Peyer's patch (tissue), 4 donors: ENCODE data around the gene SH3D21. TPM values are rescaled to one million over a fixed set of nuclear protein-coding genes. Genes with fewer than 3 reads are reported as not detected.

ENCODE experiments used
- DNase-seq, 3 donors: peaks; one replicate each; pipeline ENCODE4 v3.0.0-alpha.2; 2017 to 2019
- H3K27ac ChIP-seq, 4 donors: fragments of 200-600 bp; sonication (generic); one replicate each; pipeline ENCODE4 v1.5.1; 2016 to 2019
- H3K27me3 ChIP-seq, 2 donors: fragments of 200-600 bp; sonication (generic); one replicate each; pipeline ENCODE4 v1.5.1; 2019
- H3K36me3 ChIP-seq, 3 donors: fragments of 200-600 bp; sonication (generic); one replicate each; pipeline ENCODE4 v1.5.1; 2016 to 2019
- H3K4me1 ChIP-seq, 4 donors: fragments of 200-600 bp; sonication (generic); one replicate each; pipeline ENCODE4 v1.5.1; 2016 to 2019
- H3K4me3 ChIP-seq, 4 donors: fragments of 200-600 bp; sonication (generic); 1 replicate in 3 of 4; 2 replicates in 1 of 4; pipeline ENCODE4 v1.5.1; 2016 to 2019; ENCODE audit warnings: mild to moderate bottlenecking in 1 of 4
- H3K9me3 ChIP-seq, 4 donors: fragments of 200-600 bp; sonication (generic); one replicate each; pipeline ENCODE4 v1.5.1; 2016 to 2019; ENCODE audit warnings: mild to moderate bottlenecking in 1 of 4
- POLR2A ChIP-seq, 2 donors: fragments of 450-650 bp; IDR thresholded peaks; one replicate each; pipeline ENCODE4 v1.5.1; 2017; ENCODE audit warnings: antibody characterized with exemption in 2 of 2, mild to moderate bottlenecking in 2 of 2, moderate library complexity in 2 of 2
- total RNA-seq, 4 donors: library from RNA; depleted of rRNA; stranded (reverse); fragments of >200 nt; gene quantifications; one replicate each; pipeline ENCODE4 v1.1.0, GENCODE V29; 2016
- TF ChIP-seq, protein P1 (sequence below), 6 experiments: fragments of 450-650 bp in 4 of 6; fragments of 200-600 bp in 2 of 6; sonication (generic) in 1 of 6; IDR thresholded peaks; one replicate each; pipeline ENCODE4 v1.5.1; 2017 to 2019; ENCODE audit warnings: antibody characterized with exemption in 6 of 6, mild to moderate bottlenecking in 3 of 6, moderate library complexity in 1 of 6

Gene SH3D21
- total RNA-seq, 4 donors from 2014 or later: 20.6 to 75.9 (median 24.8) TPM

DNA sequence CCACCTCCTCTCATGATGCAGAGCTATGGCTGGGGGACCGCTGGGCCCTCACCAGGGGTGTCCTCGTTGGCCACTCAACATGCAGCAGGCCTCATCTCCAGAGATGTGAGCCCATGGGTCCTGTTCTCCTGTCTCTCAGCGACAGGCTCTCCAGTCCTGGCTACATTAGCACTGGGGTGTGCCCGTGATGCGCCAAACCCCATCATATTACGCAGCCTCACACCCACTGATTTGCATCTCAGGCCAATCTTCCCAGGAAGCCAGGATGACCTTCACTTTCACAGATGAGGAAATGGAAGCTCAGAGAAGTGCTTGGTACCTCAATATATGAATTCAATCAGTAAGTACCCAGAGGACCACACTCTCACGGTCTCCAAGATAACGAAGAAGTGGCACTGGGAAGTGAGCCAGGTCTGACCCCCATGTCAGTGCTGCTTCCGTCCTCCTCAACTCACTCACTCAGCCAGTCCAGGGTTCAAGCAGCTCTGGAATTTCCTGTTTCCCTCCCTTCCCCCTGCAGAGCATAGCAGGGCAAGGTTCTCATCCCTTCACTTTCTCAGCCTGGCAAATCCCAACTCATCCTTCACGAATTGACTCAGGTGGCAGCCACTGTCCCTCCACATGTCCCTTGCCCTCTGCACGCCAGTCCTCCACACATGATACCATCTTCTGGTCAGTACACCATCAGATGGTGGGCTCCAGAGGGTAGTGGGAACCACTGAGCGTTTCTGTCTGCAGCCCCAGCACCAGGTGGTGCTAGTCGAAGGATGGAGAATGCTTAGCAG lies 46.1 kb downstream of the SH3D21 start:
- H3K4me3 ChIP-seq: no peak overlapping the region
- H3K9me3 ChIP-seq: no peaks in the 10 kb centered on the region
- TF ChIP-seq POLR2A (IDR thresholded peaks at IDR 0.05): no peak
- TF ChIP-seq, protein P1, sequence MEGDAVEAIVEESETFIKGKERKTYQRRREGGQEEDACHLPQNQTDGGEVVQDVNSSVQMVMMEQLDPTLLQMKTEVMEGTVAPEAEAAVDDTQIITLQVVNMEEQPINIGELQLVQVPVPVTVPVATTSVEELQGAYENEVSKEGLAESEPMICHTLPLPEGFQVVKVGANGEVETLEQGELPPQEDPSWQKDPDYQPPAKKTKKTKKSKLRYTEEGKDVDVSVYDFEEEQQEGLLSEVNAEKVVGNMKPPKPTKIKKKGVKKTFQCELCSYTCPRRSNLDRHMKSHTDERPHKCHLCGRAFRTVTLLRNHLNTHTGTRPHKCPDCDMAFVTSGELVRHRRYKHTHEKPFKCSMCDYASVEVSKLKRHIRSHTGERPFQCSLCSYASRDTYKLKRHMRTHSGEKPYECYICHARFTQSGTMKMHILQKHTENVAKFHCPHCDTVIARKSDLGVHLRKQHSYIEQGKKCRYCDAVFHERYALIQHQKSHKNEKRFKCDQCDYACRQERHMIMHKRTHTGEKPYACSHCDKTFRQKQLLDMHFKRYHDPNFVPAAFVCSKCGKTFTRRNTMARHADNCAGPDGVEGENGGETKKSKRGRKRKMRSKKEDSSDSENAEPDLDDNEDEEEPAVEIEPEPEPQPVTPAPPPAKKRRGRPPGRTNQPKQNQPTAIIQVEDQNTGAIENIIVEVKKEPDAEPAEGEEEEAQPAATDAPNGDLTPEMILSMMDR (IDR thresholded peaks at IDR 0.05): no peak
- peak overlapping the region in 2 of 4 donors; percentile 40 to 55 for H3K27ac ChIP-seq
- DNase-seq: no peak
- no peaks in the 10 kb centered on the region for H3K27me3 ChIP-seq
- H3K4me1 ChIP-seq: peaks cover 0 to 17% (median 4%) of the 10 kb centered on the region in 4 donors
- peaks cover 0 to 63% (median 0%) of the 10 kb centered on the region in 3 donors for H3K36me3 ChIP-seq

DNA sequence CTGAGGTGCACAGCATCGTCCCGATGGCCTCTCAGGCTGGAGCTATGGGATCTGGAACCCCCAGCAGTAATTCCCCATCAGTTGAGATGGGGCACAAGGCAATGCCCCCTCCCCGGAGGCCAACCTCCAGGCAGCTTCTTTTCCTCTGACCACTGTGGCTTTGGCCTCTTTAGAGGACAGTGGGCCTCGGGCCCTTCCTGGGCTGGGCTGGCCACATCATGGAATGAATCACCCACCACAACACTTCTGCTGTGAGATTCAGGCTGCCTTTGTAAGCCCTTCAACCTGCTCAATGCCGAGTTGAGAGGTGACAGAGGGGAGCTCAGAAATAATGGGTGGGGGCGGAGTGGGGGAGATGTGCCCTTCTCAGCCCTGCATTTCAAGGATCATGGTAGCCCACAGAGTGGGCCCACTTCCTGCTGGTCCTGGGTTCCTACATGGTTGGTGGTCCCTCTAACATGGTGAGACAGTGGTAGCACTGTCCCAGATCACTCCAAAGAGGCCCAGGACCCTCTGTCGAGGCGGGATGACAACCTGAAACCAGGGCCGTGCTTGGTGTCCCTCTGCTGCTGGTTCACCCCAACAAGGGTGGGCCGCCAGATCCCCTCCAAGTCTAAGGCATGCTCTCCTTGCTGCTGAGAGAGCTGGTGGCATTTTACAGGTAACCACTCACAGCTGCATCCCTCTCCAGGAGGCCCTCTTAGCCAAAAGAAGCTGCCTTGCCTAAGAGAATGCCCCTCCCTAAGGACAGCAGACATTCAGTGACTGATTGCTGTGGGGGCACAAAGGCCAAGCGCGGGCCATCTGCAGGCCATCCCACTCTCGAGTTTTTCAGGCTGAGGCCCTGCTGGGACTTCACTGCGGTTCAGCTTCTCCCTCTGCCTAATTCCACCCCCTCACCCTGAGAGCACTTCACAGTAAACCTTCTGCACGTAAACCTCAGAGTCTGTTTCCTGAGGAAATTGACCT lies 47.0 kb downstream of the SH3D21 start:
- DNase-seq: no peak
- Histone ChIP-seq H3K36me3 (peaks cover 0 to 64% (median 0%) of the 10 kb centered on the region in 3 donors), H3K27me3 (no peaks in the 10 kb centered on the region), H3K4me3 (no peak overlapping the region), H3K9me3 (no peaks in the 10 kb centered on the region), H3K4me1 (peaks cover 0 to 17% (median 4%) of the 10 kb centered on the region in 4 donors), H3K27ac (no peak overlapping the region)
- no peak for TF ChIP-seq POLR2A (IDR thresholded peaks at IDR 0.05)
- TF ChIP-seq, protein P1 (IDR thresholded peaks at IDR 0.05): no peak

DNA sequence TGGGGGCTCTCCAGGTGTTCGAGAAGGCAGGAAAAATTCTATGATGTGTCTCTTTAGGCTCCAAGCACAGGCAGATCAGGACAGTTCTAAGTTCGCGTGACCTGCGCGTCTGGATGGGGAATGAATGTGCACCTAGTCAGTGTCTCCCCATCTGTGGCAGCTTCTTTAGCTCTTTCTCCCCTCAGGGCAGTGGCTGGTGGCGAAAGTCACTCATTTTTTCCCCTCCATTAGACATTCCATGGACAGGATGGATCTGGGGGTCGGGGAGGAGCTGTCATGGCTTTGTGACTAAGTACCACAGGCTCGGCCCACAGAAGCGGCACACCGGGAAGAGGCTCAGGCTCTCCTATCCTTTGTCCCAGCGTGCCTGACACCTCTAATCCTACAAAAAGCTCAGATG lies 48.3 kb downstream of the SH3D21 start:
- Histone ChIP-seq H3K9me3 (no peaks in the 10 kb centered on the region), H3K4me1 (peaks cover 0 to 17% (median 1%) of the 10 kb centered on the region in 4 donors), H3K27ac (no peak overlapping the region), H3K36me3 (peaks cover 0 to 66% (median 0%) of the 10 kb centered on the region in 3 donors), H3K27me3 (no peaks in the 10 kb centered on the region), H3K4me3 (no peak overlapping the region)
- DNase-seq: no peak
- TF ChIP-seq POLR2A (IDR thresholded peaks at IDR 0.05): no peak

DNA sequence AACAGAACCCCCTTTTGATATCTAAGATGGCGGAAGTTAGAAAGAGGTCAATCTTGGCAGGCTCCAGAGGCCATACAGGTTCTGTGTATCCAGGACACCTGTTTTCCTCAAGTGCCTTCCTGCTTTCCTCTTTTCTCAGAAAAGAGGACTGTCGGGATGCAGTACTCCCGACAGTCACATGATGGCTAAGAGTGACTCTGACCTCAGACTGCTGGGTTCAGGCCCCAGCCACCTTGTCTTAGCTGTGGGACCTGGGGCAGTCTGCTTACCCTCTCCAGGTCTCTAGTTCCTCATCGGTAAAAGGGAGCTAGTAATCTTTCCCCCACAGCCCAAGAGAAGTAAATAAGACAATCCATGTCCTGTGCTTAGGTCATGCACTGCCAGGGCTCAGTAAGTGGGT lies 49.6 kb downstream of the SH3D21 start:
- Histone ChIP-seq H3K4me1 (peaks cover 0 to 17% (median 0%) of the 10 kb centered on the region in 4 donors), H3K4me3 (no peak overlapping the region), H3K36me3 (peaks cover 0 to 71% (median 0%) of the 10 kb centered on the region in 3 donors), H3K9me3 (no peaks in the 10 kb centered on the region), H3K27me3 (no peaks in the 10 kb centered on the region), H3K27ac (no peak overlapping the region)
- TF ChIP-seq, protein P1 (IDR thresholded peaks at IDR 0.05): no peak
- TF ChIP-seq POLR2A (IDR thresholded peaks at IDR 0.05): no peak
- DNase-seq: no peak

DNA sequence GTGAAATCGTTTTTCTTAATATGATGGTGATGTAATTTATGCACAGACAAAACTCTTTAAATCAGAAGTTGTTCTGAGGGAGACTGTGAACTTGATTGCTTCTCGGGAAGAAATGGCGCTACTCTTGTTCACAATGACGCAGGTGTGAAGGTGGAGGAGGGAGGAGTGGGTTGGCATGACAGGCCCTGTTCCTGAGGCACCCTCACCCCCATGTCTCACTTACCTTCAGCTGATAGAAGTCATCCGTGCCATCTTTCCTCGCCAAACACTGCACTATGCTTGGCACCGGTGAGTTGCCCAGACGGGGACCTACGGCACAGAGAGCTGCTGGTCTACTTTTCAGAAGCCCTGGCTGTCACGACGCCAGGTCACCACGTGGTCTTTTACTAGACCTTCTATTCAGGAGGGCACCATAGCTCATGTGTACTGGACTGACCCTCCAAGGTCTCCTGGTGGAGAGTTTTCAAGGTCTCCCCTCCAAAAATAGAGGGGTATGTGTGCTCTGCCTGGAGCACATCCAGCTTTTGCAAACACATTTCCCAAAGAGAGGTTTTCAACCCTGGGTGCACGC lies 52.4 kb downstream of the SH3D21 start:
- no peak overlapping the region for H3K4me3 ChIP-seq
- no peaks in the 10 kb centered on the region for H3K4me1 ChIP-seq
- H3K27ac ChIP-seq: no peak overlapping the region
- no peaks in the 10 kb centered on the region for H3K27me3 ChIP-seq
- DNase-seq: no peak
- no peak for TF ChIP-seq POLR2A (IDR thresholded peaks at IDR 0.05)
- TF ChIP-seq, protein P1 (IDR thresholded peaks at IDR 0.05): no peak
- no peaks in the 10 kb centered on the region for H3K9me3 ChIP-seq
- peaks cover 0 to 90% (median 0%) of the 10 kb centered on the region in 3 donors for H3K36me3 ChIP-seq
